HCT116 (cell line): ENCODE data around the gene CNTFR. TPM values are rescaled to one million over a fixed set of nuclear protein-coding genes. Genes with fewer than 3 reads are reported as not detected.

Source experiments
- ATAC-seq: fragments of 200-7000 bp; cut with Tn5 transposase; 2 replicates; pipeline ENCODE4 v1.9.1; 2020; ENCODE audit warnings: mild to moderate bottlenecking, moderate library complexity
- BruUV-seq: library from RNA; stranded (reverse); fragments of 400-500 nt; replicated peaks from 2 replicates; lab custom pipeline; 2021; lab: Mats Ljungman, UMichigan
- CTCF ChIA-PET: fragments of 300-600 bp; sonication (Branson Sonifier 250); formaldehyde crosslinking; loops from one replicate; lab custom pipeline; 2021; ENCODE audit warnings: antibody characterized with exemption; lab: Charles Lee
- POLR2A ChIA-PET: fragments of 300-600, 350-600 bp; sonication (Branson Sonifier 250); formaldehyde crosslinking; loops from one replicate; lab custom pipeline; 2021; ENCODE audit warnings: antibody characterized with exemption; lab: Charles Lee
- RAD21 ChIA-PET, 2 experiments: fragments of 300-600 bp; sonication (Branson Sonifier 250); formaldehyde crosslinking; loops; one replicate each; lab custom pipeline; 2023; ENCODE audit warnings: low total read pairs in 2 of 2; ENCODE audit not compliant: uncharacterized antibody in 2 of 2, unreplicated experiment in 2 of 2, low non-redundant PET in 1 of 2; lab: Charles Lee
- DNase-seq: peaks from one replicate; pipeline ENCODE4 v3.0.0-alpha.2; 2010; ENCODE audit warnings: low read depth, low spot score
- H2AFZ ChIP-seq: fragments of 200-600 bp; shearing (Covaris generic), sonication (generic); 2 replicates; pipeline ENCODE4 v1.6.1; 2017; ENCODE audit warnings: low read depth, mixed run types, mixed read lengths, antibody characterized with exemption, low read length; ENCODE audit not compliant: poor library complexity, severe bottlenecking
- H3K27ac ChIP-seq: 2 replicates; pipeline ENCODE4 v1.5.1; 2012; ENCODE audit warnings: low read depth, low read length
- H3K27me3 ChIP-seq: fragments of 200-600 bp; sonication (generic); 2 replicates; pipeline ENCODE4 v1.6.1; 2016; ENCODE audit warnings: mixed run types, low read length, mixed read lengths; ENCODE audit not compliant: insufficient read depth
- H3K36me3 ChIP-seq, 2 experiments: fragments of 200-500 bp in 1 of 2; fragments of 200-600 bp in 1 of 2; sonication (Bioruptor generic) in 1 of 2; sonication (generic) in 1 of 2; 2 replicates each; pipeline versions ENCODE4 v1.5.1 to v1.6.1; 2014 to 2016; ENCODE audit warnings: low read length in 2 of 2, inconsistent platforms in 1 of 2, mixed read lengths in 1 of 2, mixed run types in 1 of 2; ENCODE audit not compliant: insufficient read depth in 2 of 2, control insufficient read depth in 1 of 2
- H3K4me1 ChIP-seq, 2 experiments: fragments of 200-600 bp in 1 of 2; sonication (generic) in 1 of 2; 2 replicates each; pipeline versions ENCODE4 v1.5.1 to v1.6.1; 2012 to 2017; ENCODE audit warnings: low read length in 2 of 2, inconsistent platforms in 1 of 2, mild to moderate bottlenecking in 1 of 2, mixed read lengths in 1 of 2, mixed run types in 1 of 2, moderate library complexity in 1 of 2; ENCODE audit not compliant: insufficient read depth in 2 of 2, control insufficient read depth in 1 of 2
- H3K4me2 ChIP-seq: fragments of 200-600 bp; sonication (generic); 2 replicates; pipeline ENCODE4 v1.6.1; 2017; ENCODE audit warnings: mixed run types, low read length, mixed read lengths
- H3K4me3 ChIP-seq, 2 experiments: fragments of 200-600 bp in 1 of 2; sonication (generic) in 1 of 2; replicated peaks in 1 of 2; 2 replicates each; pipeline ENCODE4 v1.5.1; 2011 to 2016; ENCODE audit warnings: low read length in 2 of 2, control low read depth in 1 of 2, low read depth in 1 of 2, mild to moderate bottlenecking in 1 of 2, mixed read lengths in 1 of 2, mixed run types in 1 of 2
- H3K79me2 ChIP-seq: fragments of 200-600 bp; sonication (generic); 2 replicates; pipeline ENCODE4 v1.6.1; 2017; ENCODE audit warnings: mild to moderate bottlenecking, mixed run types, low read length, moderate library complexity, mixed read lengths; ENCODE audit not compliant: insufficient read depth
- H3K9ac ChIP-seq: fragments of 200-600 bp; sonication (generic); 2 replicates; pipeline ENCODE4 v1.6.1; 2016; ENCODE audit warnings: low read length, mixed read lengths
- H3K9me2 ChIP-seq: fragments of 200-600 bp; sonication (generic), shearing (Covaris generic); 2 replicates; pipeline ENCODE4 v1.6.1; 2017; ENCODE audit warnings: mixed run types, mild to moderate bottlenecking, moderate library complexity; ENCODE audit not compliant: insufficient read depth
- H3K9me3 ChIP-seq, 2 experiments: fragments of 200-500 bp in 1 of 2; fragments of 200-600 bp in 1 of 2; sonication (Bioruptor generic) in 1 of 2; sonication (generic) in 1 of 2; 2 replicates each; pipeline ENCODE4 v1.6.1; 2014 to 2017; ENCODE audit warnings: low read length in 2 of 2, mixed read lengths in 2 of 2, inconsistent platforms in 1 of 2, low read depth in 1 of 2, mild to moderate bottlenecking in 1 of 2, mixed run types in 1 of 2, moderate library complexity in 1 of 2; ENCODE audit not compliant: control insufficient read depth in 1 of 2, insufficient read depth in 1 of 2
- H4K20me1 ChIP-seq: fragments of 200-600 bp; sonication (generic), shearing (Covaris generic); 2 replicates; pipeline ENCODE4 v1.6.1; 2017; ENCODE audit warnings: mixed run types, mild to moderate bottlenecking, moderate library complexity; ENCODE audit not compliant: insufficient read depth
- CBX3 ChIP-seq: IDR thresholded peaks from 2 replicates; pipeline ENCODE4 v1.6.1; 2012; ENCODE audit warnings: low read depth
- EGR1 ChIP-seq: IDR thresholded peaks from 2 replicates; pipeline ENCODE4 v1.6.1; 2012; ENCODE audit warnings: low read depth
- ELF1 ChIP-seq: IDR thresholded peaks from 2 replicates; pipeline ENCODE4 v1.6.1; 2012; ENCODE audit warnings: low read depth, borderline replicate concordance
- EZH2 ChIP-seq: fragments of 200-600 bp; sonication (generic); IDR thresholded peaks from 2 replicates; pipeline ENCODE4 v1.6.1; 2017; ENCODE audit warnings: antibody characterized with exemption, mixed run types
- EZH2phosphoT487 ChIP-seq: fragments of 200-600 bp; IDR thresholded peaks from 2 replicates; pipeline ENCODE4 v1.6.1; 2018; ENCODE audit warnings: antibody characterized with exemption, borderline replicate concordance
- FOSL1 ChIP-seq: IDR thresholded peaks from 2 replicates; pipeline ENCODE4 v1.6.1; 2012; ENCODE audit warnings: low read depth
- JUND ChIP-seq: IDR thresholded peaks from 2 replicates; pipeline ENCODE4 v1.6.1; 2012
- POLR2A ChIP-seq: IDR thresholded peaks from 2 replicates; pipeline ENCODE4 v1.7.0; 2011; ENCODE audit warnings: borderline replicate concordance; ENCODE audit not compliant: insufficient read depth, insufficient read length; ENCODE audit errors: extremely low read depth
- POLR2AphosphoS5 ChIP-seq: IDR thresholded peaks from 2 replicates; pipeline ENCODE4 v1.6.1; 2011; ENCODE audit warnings: mild to moderate bottlenecking, low read depth, low read length, moderate library complexity
- SIN3A ChIP-seq: IDR thresholded peaks from 2 replicates; pipeline ENCODE4 v1.6.1; 2012; ENCODE audit warnings: low read depth
- SP1 ChIP-seq: IDR thresholded peaks from 2 replicates; pipeline ENCODE4 v1.6.1; 2012; ENCODE audit warnings: low read depth
- SRF ChIP-seq: IDR thresholded peaks from 2 replicates; pipeline ENCODE4 v1.6.1; 2012; ENCODE audit warnings: low read depth
- TCF7L2 ChIP-seq: IDR thresholded peaks from 2 replicates; pipeline ENCODE4 v1.7.0; 2011; ENCODE audit warnings: borderline replicate concordance, inconsistent platforms; ENCODE audit not compliant: insufficient read depth, insufficient read length; ENCODE audit errors: extremely low read depth
- YY1 ChIP-seq: IDR thresholded peaks from 2 replicates; pipeline ENCODE4 v1.6.1; 2011; ENCODE audit warnings: low read length, low read depth, moderate library complexity, mild to moderate bottlenecking; ENCODE audit not compliant: insufficient replicate concordance; ENCODE audit errors: extremely low read depth
- ZFX ChIP-seq: fragments of 450-650 bp; IDR thresholded peaks from 2 replicates; pipeline ENCODE4 v1.6.1; 2017
- ZNF274 ChIP-seq: fragments of 200-500 bp; sonication (Bioruptor generic); IDR thresholded peaks from 2 replicates; pipeline ENCODE4 v1.6.1; 2014; ENCODE audit warnings: mild to moderate bottlenecking, low read depth, low read length, inconsistent platforms
- intact Hi-C: fragments of 100-400 bp; cut with micrococcal nuclease; formaldehyde crosslinking; loops from 2 replicates; pipeline ENCODE4 v1.10.0; 2022
- total RNA-seq: library from RNA; stranded (reverse); gene quantifications from one replicate; pipeline ENCODE4 v1.2.1, GENCODE V29; 2021; ENCODE audit not compliant: unreplicated experiment
- TF ChIP-seq, protein P1 (sequence below): IDR thresholded peaks from 2 replicates; pipeline ENCODE4 v1.6.1; 2012
- TF ChIP-seq, protein P2 (sequence below), 3 experiments: fragments of 200-600 bp in 1 of 3; sonication (generic) in 1 of 3; IDR thresholded peaks in 2 of 3; conservative IDR thresholded peaks in 1 of 3; 2 replicates each; pipeline ENCODE4 v1.5.1; 2012 to 2017; ENCODE audit warnings: low read depth in 2 of 3, low read length in 2 of 3, antibody characterized with exemption in 1 of 3, borderline replicate concordance in 1 of 3, control low read depth in 1 of 3, mild to moderate bottlenecking in 1 of 3, mixed read lengths in 1 of 3, mixed run types in 1 of 3, moderate library complexity in 1 of 3; ENCODE audit not compliant: insufficient read depth in 1 of 3

Gene CNTFR
- total RNA-seq, 1 experiment from 2014 or later = not detected

DNA sequence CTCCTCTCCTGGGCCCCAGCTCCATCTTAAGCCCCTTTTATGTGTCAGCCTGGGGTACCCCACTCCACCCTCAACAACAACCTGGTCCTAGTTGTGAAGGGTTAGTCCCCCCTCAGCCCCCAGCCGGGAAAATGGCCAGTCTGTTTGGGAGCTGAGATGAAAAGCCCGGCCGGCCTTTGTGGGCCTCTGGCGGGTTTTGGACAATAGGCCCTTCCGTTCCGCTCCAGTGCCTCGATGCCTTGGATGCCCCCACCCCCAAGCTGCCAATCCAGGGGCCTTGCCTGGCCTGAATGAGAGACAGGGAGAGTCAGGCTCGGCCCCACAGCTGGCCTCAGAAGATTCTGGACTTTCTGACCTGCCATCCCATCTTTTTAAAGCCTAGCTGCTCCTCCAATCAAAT is 9.2 kb downstream of the CNTFR start (continued):
- TF ChIP-seq EZH2phosphoT487 = no peak
- TF ChIP-seq ZFX = no peak
- no peak for TF ChIP-seq POLR2AphosphoS5
- TF ChIP-seq, protein P1, sequence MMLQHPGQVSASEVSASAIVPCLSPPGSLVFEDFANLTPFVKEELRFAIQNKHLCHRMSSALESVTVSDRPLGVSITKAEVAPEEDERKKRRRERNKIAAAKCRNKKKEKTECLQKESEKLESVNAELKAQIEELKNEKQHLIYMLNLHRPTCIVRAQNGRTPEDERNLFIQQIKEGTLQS = no peak
- no peak for TF ChIP-seq POLR2A
- TF ChIP-seq EGR1 = no peak

DNA sequence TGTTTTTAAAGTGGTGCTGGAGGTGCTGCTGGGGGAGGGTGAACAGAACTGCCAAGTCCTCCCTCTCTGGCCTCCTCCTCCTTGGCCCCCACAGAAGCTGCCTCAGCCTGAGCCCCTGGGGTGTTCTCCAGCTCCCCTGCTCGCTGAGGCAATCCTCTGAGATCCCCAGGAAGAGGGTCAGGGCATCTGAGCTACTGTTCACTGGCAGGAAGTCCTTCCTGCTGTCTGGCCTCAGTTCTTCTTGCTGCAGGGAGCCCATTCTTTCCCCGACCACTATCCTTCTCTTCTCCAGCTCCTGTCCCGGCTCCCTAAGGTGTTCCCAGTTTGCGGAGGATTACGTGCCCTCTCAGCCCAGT is 9.7 kb downstream of the CNTFR start:
- intact Hi-C loops = no loop called here
- no peaks in the 10 kb centered on the region for H3K36me3 ChIP-seq
- H3K9me2 ChIP-seq = no peaks in the 10 kb centered on the region
- H4K20me1 ChIP-seq = no peaks in the 10 kb centered on the region
- H3K27ac ChIP-seq = no peak overlapping the region
- TF ChIP-seq, protein P1 = no peak
- no peak for TF ChIP-seq ELF1
- TF ChIP-seq CBX3 = no peak
- H2AFZ ChIP-seq = no peak overlapping the region
- ATAC-seq (no peak), DNase-seq (no peak)
- no peaks in the 10 kb centered on the region for H3K27me3 ChIP-seq
- RAD21 ChIA-PET = no interaction called here
- no peaks in the 10 kb centered on the region for H3K4me1 ChIP-seq
- POLR2A ChIA-PET = no interaction called here
- H3K4me3 ChIP-seq = no peak overlapping the region
- H3K9ac ChIP-seq = no peak overlapping the region
- CTCF ChIA-PET = no interaction called here
- H3K79me2 ChIP-seq = no peaks in the 10 kb centered on the region
- no TSS peak for BruUV-seq
- H3K4me2 ChIP-seq = no peak overlapping the region
- H3K9me3 ChIP-seq = no peaks in the 10 kb centered on the region

DNA sequence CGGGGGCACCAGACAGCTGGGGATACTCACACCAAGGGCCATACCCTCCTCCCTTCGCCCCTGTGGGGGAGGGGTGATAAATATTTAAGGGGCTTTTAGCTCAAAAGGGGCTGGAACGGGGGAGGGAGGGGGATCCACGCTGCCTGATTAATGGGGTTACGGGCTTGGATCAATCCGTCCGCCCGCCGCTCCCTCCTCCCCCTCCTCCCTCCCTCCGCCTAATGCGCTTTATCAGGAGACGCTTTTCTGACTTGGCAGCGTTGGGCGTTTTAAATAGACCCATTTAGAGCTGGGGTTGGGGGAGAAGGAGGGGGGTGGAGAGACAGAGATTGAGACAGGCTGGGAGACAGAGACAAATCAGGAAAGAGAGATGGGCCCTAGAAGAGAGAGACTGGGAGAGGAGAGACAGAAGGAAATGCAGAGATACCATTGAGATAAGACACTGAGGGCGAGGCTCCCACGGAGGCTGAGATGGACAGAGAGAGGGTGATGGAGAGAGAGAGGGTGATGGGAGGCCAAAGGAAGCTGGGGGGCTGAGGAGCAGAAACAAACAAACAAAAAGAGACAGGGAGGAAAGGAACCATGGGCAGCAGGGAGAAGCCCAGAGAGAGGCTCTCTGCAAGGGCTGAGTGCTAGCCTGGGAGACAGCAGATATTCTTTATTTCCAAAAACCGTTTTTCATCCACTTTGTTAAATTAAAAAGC is 10.3 kb downstream of the CNTFR start:
- H3K27ac ChIP-seq = no peak overlapping the region
- no peak for DNase-seq
- ChIA-PET CTCF (no interaction called here), RAD21 (no interaction called here), POLR2A (no interaction called here)
- ATAC-seq = no peak
- no peaks in the 10 kb centered on the region for H3K27me3 ChIP-seq
- BruUV-seq = no TSS peak
- H3K9me3 ChIP-seq = no peaks in the 10 kb centered on the region
- intact Hi-C loops = no loop called here
- no peaks in the 10 kb centered on the region for H3K79me2 ChIP-seq
- no peak overlapping the region for H3K4me2 ChIP-seq
- H3K9me2 ChIP-seq = no peaks in the 10 kb centered on the region
- H3K9ac ChIP-seq = no peak overlapping the region
- H3K4me3 ChIP-seq = no peak overlapping the region
- no peak overlapping the region for H2AFZ ChIP-seq
- no peaks in the 10 kb centered on the region for H3K36me3 ChIP-seq
- H3K4me1 ChIP-seq = no peaks in the 10 kb centered on the region
- H4K20me1 ChIP-seq = no peaks in the 10 kb centered on the region
- no peak for TF ChIP-seq SIN3A
- no peak for TF ChIP-seq POLR2AphosphoS5
- no peak for TF ChIP-seq SP1
- TF ChIP-seq, protein P2, sequence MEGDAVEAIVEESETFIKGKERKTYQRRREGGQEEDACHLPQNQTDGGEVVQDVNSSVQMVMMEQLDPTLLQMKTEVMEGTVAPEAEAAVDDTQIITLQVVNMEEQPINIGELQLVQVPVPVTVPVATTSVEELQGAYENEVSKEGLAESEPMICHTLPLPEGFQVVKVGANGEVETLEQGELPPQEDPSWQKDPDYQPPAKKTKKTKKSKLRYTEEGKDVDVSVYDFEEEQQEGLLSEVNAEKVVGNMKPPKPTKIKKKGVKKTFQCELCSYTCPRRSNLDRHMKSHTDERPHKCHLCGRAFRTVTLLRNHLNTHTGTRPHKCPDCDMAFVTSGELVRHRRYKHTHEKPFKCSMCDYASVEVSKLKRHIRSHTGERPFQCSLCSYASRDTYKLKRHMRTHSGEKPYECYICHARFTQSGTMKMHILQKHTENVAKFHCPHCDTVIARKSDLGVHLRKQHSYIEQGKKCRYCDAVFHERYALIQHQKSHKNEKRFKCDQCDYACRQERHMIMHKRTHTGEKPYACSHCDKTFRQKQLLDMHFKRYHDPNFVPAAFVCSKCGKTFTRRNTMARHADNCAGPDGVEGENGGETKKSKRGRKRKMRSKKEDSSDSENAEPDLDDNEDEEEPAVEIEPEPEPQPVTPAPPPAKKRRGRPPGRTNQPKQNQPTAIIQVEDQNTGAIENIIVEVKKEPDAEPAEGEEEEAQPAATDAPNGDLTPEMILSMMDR (IDR thresholded peaks at IDR 0.05 in 2 of 3, conservative IDR thresholded peaks at IDR 0.05 in 1 of 3; ENCODE audit: borderline replicate concordance in 1 of 3, insufficient read depth in 1 of 3, low read depth in 2 of 3, low read length in 2 of 3) = no peak
- TF ChIP-seq, protein P1 = no peak
- TF ChIP-seq EZH2phosphoT487 = no peak
- TF ChIP-seq YY1 = no peak
- no peak for TF ChIP-seq ZNF274
- no peak for TF ChIP-seq SRF
- no peak for TF ChIP-seq JUND
- no peak for TF ChIP-seq TCF7L2
- no peak for TF ChIP-seq FOSL1
- TF ChIP-seq EZH2 = no peak
